Keratinocyte (primary cell): Measurements from ENCODE around the gene POLR1A.

Experiments used
- EZH2 ChIP-seq: IDR thresholded peaks from one replicate; pipeline ENCODE4 v1.6.1; 2012; ENCODE audit warnings: inconsistent platforms, mild to moderate bottlenecking, low read length, moderate library complexity
- TF ChIP-seq, protein P1 (sequence below), 3 experiments: IDR thresholded peaks in 1 of 3; conservative IDR thresholded peaks in 1 of 3; optimal IDR thresholded peaks in 1 of 3; 2 replicates in 2 of 3; 3 replicates in 1 of 3; pipeline versions ENCODE3 to v1.5.1; 2011; ENCODE audit warnings: low read length in 3 of 3, mild to moderate bottlenecking in 3 of 3, moderate library complexity in 2 of 3, control low read depth in 1 of 3, inconsistent platforms in 1 of 3; ENCODE audit not compliant: insufficient read depth in 2 of 3; ENCODE audit errors: extremely low read depth in 1 of 3

DNA sequence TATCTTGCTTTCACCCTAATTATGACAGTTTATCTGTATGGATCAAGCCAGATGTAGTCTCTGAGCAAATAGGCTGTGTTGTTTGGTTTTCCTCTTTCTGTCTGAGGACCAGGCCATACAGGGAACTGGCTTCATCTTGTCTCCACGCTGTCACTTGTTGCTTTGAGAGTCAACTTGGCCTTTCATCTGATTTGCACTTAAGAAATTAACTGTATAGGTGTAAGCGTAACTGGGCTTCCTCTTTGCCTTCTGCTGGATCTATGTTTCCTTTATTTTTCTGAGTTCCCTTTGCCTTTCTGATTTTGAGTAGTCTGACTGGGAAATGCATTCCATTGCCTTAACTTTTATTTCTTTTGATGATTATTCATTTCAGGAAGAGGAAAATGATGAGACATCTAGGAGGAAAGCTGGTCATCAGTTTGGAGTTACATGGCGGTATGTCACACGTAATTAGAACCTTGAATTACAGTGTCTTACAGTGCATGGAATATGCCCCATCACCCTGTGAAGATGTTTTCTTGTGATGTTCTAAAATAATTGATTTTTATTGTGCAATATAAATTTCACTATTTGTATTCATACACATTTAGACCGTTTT, 17.7 kb upstream of the POLR1A start:
- no peak for TF ChIP-seq EZH2
- TF ChIP-seq, protein P1, sequence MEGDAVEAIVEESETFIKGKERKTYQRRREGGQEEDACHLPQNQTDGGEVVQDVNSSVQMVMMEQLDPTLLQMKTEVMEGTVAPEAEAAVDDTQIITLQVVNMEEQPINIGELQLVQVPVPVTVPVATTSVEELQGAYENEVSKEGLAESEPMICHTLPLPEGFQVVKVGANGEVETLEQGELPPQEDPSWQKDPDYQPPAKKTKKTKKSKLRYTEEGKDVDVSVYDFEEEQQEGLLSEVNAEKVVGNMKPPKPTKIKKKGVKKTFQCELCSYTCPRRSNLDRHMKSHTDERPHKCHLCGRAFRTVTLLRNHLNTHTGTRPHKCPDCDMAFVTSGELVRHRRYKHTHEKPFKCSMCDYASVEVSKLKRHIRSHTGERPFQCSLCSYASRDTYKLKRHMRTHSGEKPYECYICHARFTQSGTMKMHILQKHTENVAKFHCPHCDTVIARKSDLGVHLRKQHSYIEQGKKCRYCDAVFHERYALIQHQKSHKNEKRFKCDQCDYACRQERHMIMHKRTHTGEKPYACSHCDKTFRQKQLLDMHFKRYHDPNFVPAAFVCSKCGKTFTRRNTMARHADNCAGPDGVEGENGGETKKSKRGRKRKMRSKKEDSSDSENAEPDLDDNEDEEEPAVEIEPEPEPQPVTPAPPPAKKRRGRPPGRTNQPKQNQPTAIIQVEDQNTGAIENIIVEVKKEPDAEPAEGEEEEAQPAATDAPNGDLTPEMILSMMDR (optimal IDR thresholded peaks at IDR 0.05 in 1 of 3, IDR thresholded peaks at IDR 0.05 in 1 of 3, conservative IDR thresholded peaks at IDR 0.05 in 1 of 3; ENCODE audit: extremely low read depth in 1 of 3, insufficient read depth in 2 of 3, low read length in 3 of 3): no peak
